ENCODE results near the gene TCF25. TPM values are rescaled to one million over a fixed set of nuclear protein-coding genes. Genes with fewer than 3 reads are reported as not detected.

The TCF25 gene
- total RNA-seq, 2 experiments from 2014 or later, result 306 to 307 TPM

- TF ChIP-seq, protein P1, sequence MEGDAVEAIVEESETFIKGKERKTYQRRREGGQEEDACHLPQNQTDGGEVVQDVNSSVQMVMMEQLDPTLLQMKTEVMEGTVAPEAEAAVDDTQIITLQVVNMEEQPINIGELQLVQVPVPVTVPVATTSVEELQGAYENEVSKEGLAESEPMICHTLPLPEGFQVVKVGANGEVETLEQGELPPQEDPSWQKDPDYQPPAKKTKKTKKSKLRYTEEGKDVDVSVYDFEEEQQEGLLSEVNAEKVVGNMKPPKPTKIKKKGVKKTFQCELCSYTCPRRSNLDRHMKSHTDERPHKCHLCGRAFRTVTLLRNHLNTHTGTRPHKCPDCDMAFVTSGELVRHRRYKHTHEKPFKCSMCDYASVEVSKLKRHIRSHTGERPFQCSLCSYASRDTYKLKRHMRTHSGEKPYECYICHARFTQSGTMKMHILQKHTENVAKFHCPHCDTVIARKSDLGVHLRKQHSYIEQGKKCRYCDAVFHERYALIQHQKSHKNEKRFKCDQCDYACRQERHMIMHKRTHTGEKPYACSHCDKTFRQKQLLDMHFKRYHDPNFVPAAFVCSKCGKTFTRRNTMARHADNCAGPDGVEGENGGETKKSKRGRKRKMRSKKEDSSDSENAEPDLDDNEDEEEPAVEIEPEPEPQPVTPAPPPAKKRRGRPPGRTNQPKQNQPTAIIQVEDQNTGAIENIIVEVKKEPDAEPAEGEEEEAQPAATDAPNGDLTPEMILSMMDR (IDR thresholded peaks at IDR 0.05), result no peak
- Histone ChIP-seq H3K4me1 (ENCODE audit: insufficient read depth, low read length) (no peaks in the 10 kb centered on the region), H3K4me3 (ENCODE audit: low read length) (no peak overlapping the region), H3K27me3 (ENCODE audit: control insufficient read depth in 1 of 2, insufficient read depth in 2 of 2, low read length in 2 of 2) (no peaks in the 10 kb centered on the region), H3K9me3 (ENCODE audit: control insufficient read depth in 1 of 2, insufficient read depth in 1 of 2, low read length in 2 of 2) (no peaks in the 10 kb centered on the region), H3K27ac (ENCODE audit: low read depth in 1 of 2, low read length in 2 of 2) (no peak overlapping the region), H3K36me3 (ENCODE audit: insufficient read depth, low read length) (no peaks in the 10 kb centered on the region)
- POLR2A ChIA-PET, result no interaction called here
- H3K27me3 Mint-ChIP-seq, result peaks cover 1% of the 10 kb centered on the region
- H3K4me1 Mint-ChIP-seq (ENCODE audit: low read depth), result no peaks in the 10 kb centered on the region
- H3K27ac Mint-ChIP-seq, result no peak overlapping the region
- no peak overlapping the region for H3K4me3 Mint-ChIP-seq
- H3K9me3 Mint-ChIP-seq, result no peaks in the 10 kb centered on the region
- no peaks in the 10 kb centered on the region for H3K36me3 Mint-ChIP-seq (ENCODE audit: low read depth)
- intact Hi-C loops (cut with DNase I, micrococcal nuclease), result no loop called here
- DNase-seq (no peak), ATAC-seq (ENCODE audit: poor library complexity) (no peak)
- CTCF ChIA-PET, result no interaction called here
These were observed 63.1 kb downstream of the TCF25 start for GRCh38 chr16:89936508-89936907.

DNA sequence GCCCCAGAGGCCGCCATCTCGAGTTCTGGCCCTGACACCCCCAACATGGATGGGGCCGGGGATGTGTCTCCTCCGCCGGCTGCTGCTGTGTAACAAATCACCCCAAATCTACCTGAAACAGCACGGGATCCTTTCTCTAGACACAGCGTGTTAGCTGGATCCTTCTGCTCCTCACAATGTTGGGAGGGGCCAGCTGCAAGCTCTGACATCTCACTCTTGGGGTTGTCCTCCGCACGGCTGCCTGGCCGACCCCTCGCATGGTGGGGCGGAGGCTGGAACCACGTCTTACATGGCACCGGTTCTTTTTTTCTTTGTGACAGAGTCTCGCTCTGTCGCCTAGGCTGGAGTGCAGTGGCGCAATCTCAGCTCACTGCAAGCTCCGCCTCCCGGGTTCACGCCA lies 63.6 kb downstream of the TCF25 start:
- Histone ChIP-seq H3K36me3 (ENCODE audit: insufficient read depth, low read length) (no peaks in the 10 kb centered on the region), H3K9me3 (ENCODE audit: control insufficient read depth in 1 of 2, insufficient read depth in 1 of 2, low read length in 2 of 2) (no peaks in the 10 kb centered on the region), H3K4me1 (ENCODE audit: insufficient read depth, low read length) (peaks cover 2% of the 10 kb centered on the region), H3K27ac (ENCODE audit: low read depth in 1 of 2, low read length in 2 of 2) (no peak overlapping the region), H3K4me3 (ENCODE audit: low read length) (no peak overlapping the region), H3K27me3 (ENCODE audit: control insufficient read depth in 1 of 2, insufficient read depth in 2 of 2, low read length in 2 of 2) (no peaks in the 10 kb centered on the region)
- intact Hi-C loops (cut with DNase I, micrococcal nuclease), result no loop called here
- Mint-ChIP-seq H3K4me3 (no peak overlapping the region), H3K4me1 (ENCODE audit: low read depth) (no peaks in the 10 kb centered on the region), H3K27ac (no peak overlapping the region), H3K36me3 (ENCODE audit: low read depth) (no peaks in the 10 kb centered on the region), H3K27me3 (no peaks in the 10 kb centered on the region), H3K9me3 (no peaks in the 10 kb centered on the region)
- ChIA-PET CTCF (no interaction called here), POLR2A (no interaction called here)
- ATAC-seq (ENCODE audit: poor library complexity) (no peak), DNase-seq (no peak)
- TF ChIP-seq, protein P1 (IDR thresholded peaks at IDR 0.05), result no peak

- no peaks in the 10 kb centered on the region for H3K27me3 ChIP-seq (ENCODE audit: control insufficient read depth in 1 of 2, insufficient read depth in 2 of 2, low read length in 2 of 2)
- ATAC-seq (ENCODE audit: poor library complexity), result no peak
- TF ChIP-seq, protein P1 (IDR thresholded peaks at IDR 0.05), result no peak
- no peak for DNase-seq
- Mint-ChIP-seq H3K27me3 (no peaks in the 10 kb centered on the region), H3K4me3 (no peak overlapping the region), H3K36me3 (ENCODE audit: low read depth) (no peaks in the 10 kb centered on the region), H3K9me3 (no peaks in the 10 kb centered on the region), H3K27ac (no peak overlapping the region), H3K4me1 (ENCODE audit: low read depth) (no peaks in the 10 kb centered on the region)
- intact Hi-C loops (cut with DNase I, micrococcal nuclease), result no loop called here
- H3K4me1 ChIP-seq (ENCODE audit: insufficient read depth, low read length), result peaks cover 9% of the 10 kb centered on the region
- no peak overlapping the region for H3K27ac ChIP-seq (ENCODE audit: low read depth in 1 of 2, low read length in 2 of 2)
- ChIA-PET CTCF (no interaction called here), POLR2A (no interaction called here)
- H3K4me3 ChIP-seq (ENCODE audit: low read length), result no peak overlapping the region
- H3K36me3 ChIP-seq (ENCODE audit: insufficient read depth, low read length), result no peaks in the 10 kb centered on the region
- no peaks in the 10 kb centered on the region for H3K9me3 ChIP-seq (ENCODE audit: control insufficient read depth in 1 of 2, insufficient read depth in 1 of 2, low read length in 2 of 2)
These were observed 64.9 kb downstream of the TCF25 start for GRCh38 chr16:89938175-89938885.
